Uterus (tissue), 2 donors: ENCODE results near the gene BUD31.

Experiments
- POLR2A ChIP-seq, 2 donors: fragments of 450-650 bp; IDR thresholded peaks; one replicate each; pipeline ENCODE4 v1.6.1; 2016; ENCODE audit warnings: antibody characterized with exemption in 2 of 2, mild to moderate bottlenecking in 1 of 2, moderate library complexity in 1 of 2
- TF ChIP-seq, protein P1 (sequence below), 4 experiments: fragments of 200-600 bp in 2 of 4; fragments of 450-650 bp in 2 of 4; sonication (generic) in 2 of 4; IDR thresholded peaks; one replicate each; pipeline ENCODE4 v1.5.1; 2016 to 2019; ENCODE audit warnings: antibody characterized with exemption in 4 of 4, mild to moderate bottlenecking in 2 of 4, moderate library complexity in 1 of 4

DNA sequence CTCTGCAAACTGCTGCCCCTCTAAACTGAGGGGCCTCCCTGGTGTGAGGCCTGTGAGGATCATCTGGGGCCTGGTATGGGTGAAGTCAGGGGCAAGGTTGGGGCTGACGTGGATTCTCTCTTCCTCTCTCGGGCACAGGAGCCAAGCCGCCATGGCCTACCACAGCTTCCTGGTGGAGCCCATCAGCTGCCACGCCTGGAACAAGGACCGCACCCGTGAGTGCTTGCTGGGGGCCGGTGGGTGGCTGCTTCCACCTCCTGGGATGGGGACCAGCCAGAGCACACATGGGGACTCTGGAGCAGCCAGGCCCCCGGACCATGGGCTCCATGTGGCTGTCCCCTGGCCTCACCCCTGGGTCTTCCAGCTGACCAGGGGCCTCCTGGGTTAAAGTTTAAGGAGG is 23.2 kb upstream of the BUD31 start:
- TF ChIP-seq, protein P1, sequence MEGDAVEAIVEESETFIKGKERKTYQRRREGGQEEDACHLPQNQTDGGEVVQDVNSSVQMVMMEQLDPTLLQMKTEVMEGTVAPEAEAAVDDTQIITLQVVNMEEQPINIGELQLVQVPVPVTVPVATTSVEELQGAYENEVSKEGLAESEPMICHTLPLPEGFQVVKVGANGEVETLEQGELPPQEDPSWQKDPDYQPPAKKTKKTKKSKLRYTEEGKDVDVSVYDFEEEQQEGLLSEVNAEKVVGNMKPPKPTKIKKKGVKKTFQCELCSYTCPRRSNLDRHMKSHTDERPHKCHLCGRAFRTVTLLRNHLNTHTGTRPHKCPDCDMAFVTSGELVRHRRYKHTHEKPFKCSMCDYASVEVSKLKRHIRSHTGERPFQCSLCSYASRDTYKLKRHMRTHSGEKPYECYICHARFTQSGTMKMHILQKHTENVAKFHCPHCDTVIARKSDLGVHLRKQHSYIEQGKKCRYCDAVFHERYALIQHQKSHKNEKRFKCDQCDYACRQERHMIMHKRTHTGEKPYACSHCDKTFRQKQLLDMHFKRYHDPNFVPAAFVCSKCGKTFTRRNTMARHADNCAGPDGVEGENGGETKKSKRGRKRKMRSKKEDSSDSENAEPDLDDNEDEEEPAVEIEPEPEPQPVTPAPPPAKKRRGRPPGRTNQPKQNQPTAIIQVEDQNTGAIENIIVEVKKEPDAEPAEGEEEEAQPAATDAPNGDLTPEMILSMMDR (IDR thresholded peaks at IDR 0.05): no peak
- no peak for TF ChIP-seq POLR2A (IDR thresholded peaks at IDR 0.05)
